Heart left ventricle (tissue), 16 donors: ENCODE results near the gene TGM2. TPM values are rescaled to one million over a fixed set of nuclear protein-coding genes. Genes with fewer than 3 reads are reported as not detected.

ENCODE experiments used
- ATAC-seq, 4 donors: fragments of 200-7000 bp; cut with Tn5 transposase; one replicate each; pipeline ENCODE4 v1.9.1; 2020 to 2022; ENCODE audit warnings: moderate library complexity in 4 of 4, mild to moderate bottlenecking in 3 of 4, moderate number of reproducible peaks in 1 of 4
- DNase-seq, 5 donors: peaks; one replicate each; pipeline ENCODE4 v3.0.0-alpha.2; 2020
- H3K27ac ChIP-seq, 12 donors: fragments of 200-600 bp; sonication (generic) in 4 of 12; one replicate each; pipeline versions ENCODE4 v1.5.0 to v1.8.0; 2016 to 2022; ENCODE audit warnings: mild to moderate bottlenecking in 2 of 12
- H3K27me3 ChIP-seq, 9 donors: fragments of 200-600 bp; sonication (generic) in 2 of 9; one replicate each; pipeline versions ENCODE4 v1.5.1 to v1.8.0; 2016 to 2022; ENCODE audit warnings: mild to moderate bottlenecking in 3 of 9
- H3K36me3 ChIP-seq, 9 donors: fragments of 200-600 bp; sonication (generic) in 2 of 9; one replicate each; pipeline versions ENCODE4 v1.5.0 to v1.8.0; 2018 to 2022; ENCODE audit warnings: mild to moderate bottlenecking in 2 of 9
- H3K4me1 ChIP-seq, 12 donors: fragments of 200-600 bp; sonication (generic) in 4 of 12; one replicate each; pipeline versions ENCODE4 v1.5.0 to v1.8.0; 2016 to 2022; ENCODE audit warnings: mild to moderate bottlenecking in 3 of 12
- H3K4me3 ChIP-seq, 12 donors: fragments of 200-600 bp; sonication (generic) in 4 of 12; one replicate each; pipeline versions ENCODE4 v1.5.0 to v1.8.0; 2017 to 2022; ENCODE audit warnings: mild to moderate bottlenecking in 9 of 12, moderate library complexity in 4 of 12
- H3K9me3 ChIP-seq, 12 donors: fragments of 200-600 bp; sonication (generic) in 4 of 12; one replicate each; pipeline versions ENCODE4 v1.5.0 to v1.8.0; 2016 to 2022; ENCODE audit warnings: mild to moderate bottlenecking in 1 of 12
- CTCF ChIP-seq, 12 donors: fragments of 200-600 bp; sonication (generic) in 4 of 12; IDR thresholded peaks; one replicate each; pipeline versions ENCODE4 v1.5.0 to v1.8.0; 2018 to 2022; ENCODE audit warnings: antibody characterized with exemption in 12 of 12, mild to moderate bottlenecking in 5 of 12
- POLR2A ChIP-seq, 2 donors: fragments of 450-650 bp; IDR thresholded peaks; one replicate each; pipeline ENCODE4 v1.6.1; 2017; ENCODE audit warnings: antibody characterized with exemption in 2 of 2, mild to moderate bottlenecking in 2 of 2, moderate library complexity in 2 of 2
- WGBS, 4 donors: extraction: QIAGEN DNeasy Blood & Tissue Kit in 2 of 4; methylation state at CpG; one replicate each; pipeline versions ENCODE4 v1.1.5 to v1.1.7; 2013 to 2018; 5-methylcytosine and 5-hydroxymethylcytosine counted together
- intact Hi-C, 10 donors: fragments of 100-400 bp; cut with DNase I; formaldehyde crosslinking; loops; one replicate each; pipeline versions ENCODE4 v1.11.1 to v1.14.2; 2022
- polyA plus RNA-seq, 2 donors: library from polyadenylated mRNA; stranded (reverse); fragments of 200-250 nt; gene quantifications; one replicate each; pipeline ENCODE4 v1.2.3, GENCODE V29; 2013
- total RNA-seq, 9 donors: library from RNA; depleted of rRNA in 2 of 9; stranded (reverse); fragments of >200 nt in 2 of 9; fragmentation: NEBNext Ultra II Directional in 3 of 9; extraction: Animal tissue kit (Norgen Biotek cat#: 25700) in 3 of 9; gene quantifications; one replicate each; pipeline versions ENCODE4 v1.1.0 to v1.2.4, GENCODE V29; 2016 to 2023
- donor health status: ischemic (EF 13 %, LVEDD 7.1; RV severe dilation, severe dysfunction).
- donor health status: healthy with polysubstance abuse.
- donor health status: DM: no; HTN: yes; CAD: no.
- donor health status: DM: no; HTN: no; CAD: no.
- donor health status: ischemic (EF 25% LVEDD 6.9; RV normal size, moderate dysfunction).
- donor health status: ischemic (EF 25% LVEDD 5.7; RV mildly dilated, moderate dysfunction).
- donor health status: healthy.
- donor health status: DM: yes; HTN: yes; CAD: no.
- donor health status: ischemic (EF 35%, LVEDD 5.7; RV mildly dilated, moderate dysfunction).
- donor health status: nonischemic (EF 11% LVEDD 7.7; RV severe dilation, severe dysfunction).
- donor health status: DM: yes; HTN: yes; CAD: no.
- donor health status: PGD.
- donor health status: ischemic (EF 29% LVEDD 5.4; RV normal size, mild dysfunction).
- donor health status: nonischemic (EF 23%, LVEDD 6.1; RV moderate dilation, normal function).

Gene TGM2
- total and polyA plus RNA-seq, 11 donors, result 211 to 1,146 (median 567) TPM

- 91 to 96% (median 94%) methylated on average over 3 of the region's 3 CpGs for WGBS, 4 donors
- Histone ChIP-seq H3K36me3 (no peaks in the 10 kb centered on the region), H3K4me1 (peaks cover 0 to 1% (median 0%) of the 10 kb centered on the region in 12 donors), H3K9me3 (peaks cover 0 to 9% (median 0%) of the 10 kb centered on the region in 12 donors), H3K27me3 (no peaks in the 10 kb centered on the region), H3K4me3 (no peak overlapping the region), H3K27ac (no peak overlapping the region)
- no peak for ATAC-seq
- no peak for TF ChIP-seq CTCF (IDR thresholded peaks at IDR 0.05)
- no peak for TF ChIP-seq POLR2A (IDR thresholded peaks at IDR 0.05)
- no peak for DNase-seq
- intact Hi-C loops, result no loop called here
Measured at GRCh38 chr20:38181971-38182370, 16.9 kb upstream of the TGM2 start.

- H3K27ac ChIP-seq, result no peak overlapping the region
- 79 to 92% (median 87%) methylated on average over 7 of the region's 7 CpGs for WGBS, 4 donors
- no peak overlapping the region for H3K4me3 ChIP-seq
- peaks cover 0 to 9% (median 0%) of the 10 kb centered on the region in 12 donors for H3K9me3 ChIP-seq
- intact Hi-C loops, result no loop called here
- no peak for DNase-seq
- TF ChIP-seq CTCF (IDR thresholded peaks at IDR 0.05), result no peak
- no peak for TF ChIP-seq POLR2A (IDR thresholded peaks at IDR 0.05)
- ATAC-seq, result peak in 1 of 4 donors; percentile 34
- no peaks in the 10 kb centered on the region for H3K36me3 ChIP-seq
- H3K27me3 ChIP-seq, result no peaks in the 10 kb centered on the region
- H3K4me1 ChIP-seq, result no peaks in the 10 kb centered on the region
Measured at GRCh38 chr20:38181207-38181801, 16.2 kb upstream of the TGM2 start.

- H3K27ac ChIP-seq, result no peak overlapping the region
- WGBS, 4 donors, result 65 to 77% (median 69%) methylated on average over 5 of the region's 5 CpGs
- peaks cover 0 to 9% (median 0%) of the 10 kb centered on the region in 12 donors for H3K9me3 ChIP-seq
- no peaks in the 10 kb centered on the region for H3K4me1 ChIP-seq
- H3K27me3 ChIP-seq, result no peaks in the 10 kb centered on the region
- H3K4me3 ChIP-seq, result no peak overlapping the region
- H3K36me3 ChIP-seq, result no peaks in the 10 kb centered on the region
- no peak for DNase-seq
- ATAC-seq, result no peak
- intact Hi-C loops, result no loop called here
- TF ChIP-seq CTCF (IDR thresholded peaks at IDR 0.05) (no peak), POLR2A (IDR thresholded peaks at IDR 0.05) (no peak)
Measured at GRCh38 chr20:38180781-38181180, 15.7 kb upstream of the TGM2 start.

- no peak for ATAC-seq
- 74 to 85% (median 80%) methylated on average over 6 of the region's 6 CpGs for WGBS, 4 donors
- TF ChIP-seq POLR2A (IDR thresholded peaks at IDR 0.05) (no peak), CTCF (IDR thresholded peaks at IDR 0.05) (no peak)
- no peak for DNase-seq
- H3K36me3 ChIP-seq, result no peaks in the 10 kb centered on the region
- intact Hi-C loops, result no loop called here
- no peak overlapping the region for H3K4me3 ChIP-seq
- H3K9me3 ChIP-seq, result peaks cover 0 to 9% (median 0%) of the 10 kb centered on the region in 12 donors
- H3K27ac ChIP-seq, result no peak overlapping the region
- no peaks in the 10 kb centered on the region for H3K4me1 ChIP-seq
- no peaks in the 10 kb centered on the region for H3K27me3 ChIP-seq
Measured at GRCh38 chr20:38179846-38180245, 14.8 kb upstream of the TGM2 start.
